H1 (cell line): ENCODE data around the gene FABP7. TPM values are rescaled to one million over a fixed set of nuclear protein-coding genes. Genes with fewer than 3 reads are reported as not detected.

ENCODE experiments used
- E2F6 ChIP-seq: IDR thresholded peaks from 2 replicates; pipeline ENCODE4 v1.6.1; 2012; ENCODE audit warnings: inconsistent platforms
- HDAC2 ChIP-seq, 2 experiments: fragments of 300-600 bp in 1 of 2; sonication (generic) in 1 of 2; IDR thresholded peaks; 2 replicates each; pipeline ENCODE4 v1.6.1; 2011 to 2012; ENCODE audit warnings: low read depth in 2 of 2, low read length in 2 of 2, mild to moderate bottlenecking in 2 of 2, moderate library complexity in 2 of 2, borderline replicate concordance in 1 of 2, inconsistent platforms in 1 of 2
- KDM5A ChIP-seq: fragments of 200-600 bp; IDR thresholded peaks from 2 replicates; pipeline ENCODE4 v1.7.1; 2012; ENCODE audit warnings: mild to moderate bottlenecking, low read length, inconsistent platforms, mixed read lengths
- SIN3A ChIP-seq, 2 experiments: IDR thresholded peaks in 1 of 2; conservative IDR thresholded peaks in 1 of 2; 2 replicates each; pipeline ENCODE4 v1.6.1; 2011 to 2012; ENCODE audit warnings: low read length in 2 of 2, improper control_type of control experiment in 1 of 2, low read depth in 1 of 2, mild to moderate bottlenecking in 1 of 2
- TCF12 ChIP-seq: IDR thresholded peaks from 2 replicates; pipeline ENCODE4 v1.6.1; 2011; ENCODE audit warnings: low read depth, mild to moderate bottlenecking, low read length
- polyA plus RNA-seq, 7 experiments: library from polyadenylated mRNA; depleted of rRNA in 3 of 7; stranded (reverse) in 5 of 7; unstranded in 2 of 7; fragments of >200 nt in 5 of 7; fragments of 200-250 nt in 2 of 7; gene quantifications; 1 replicate in 5 of 7; 2 replicates in 1 of 7; 4 replicates in 1 of 7; pipeline versions ENCODE4 v1.2.1 to v1.2.3, GENCODE V29; 2011 to 2013; ENCODE audit warnings: missing spikeins in 2 of 7, mixed read lengths in 2 of 7
- total RNA-seq: library from RNA; stranded (reverse); fragmentation: NEBNext Ultra II Directional; extraction: Animal tissue kit (Norgen Biotek cat#: 25700); gene quantifications from 2 replicates; pipeline ENCODE4 v1.2.1, GENCODE V29; 2021

Gene FABP7
- total and polyA plus RNA-seq, 2 of the 8 experiments (the other 6 are each of a cell fraction or from before 2014, with no cell fraction given) = 10.6 to 13.1 TPM

DNA sequence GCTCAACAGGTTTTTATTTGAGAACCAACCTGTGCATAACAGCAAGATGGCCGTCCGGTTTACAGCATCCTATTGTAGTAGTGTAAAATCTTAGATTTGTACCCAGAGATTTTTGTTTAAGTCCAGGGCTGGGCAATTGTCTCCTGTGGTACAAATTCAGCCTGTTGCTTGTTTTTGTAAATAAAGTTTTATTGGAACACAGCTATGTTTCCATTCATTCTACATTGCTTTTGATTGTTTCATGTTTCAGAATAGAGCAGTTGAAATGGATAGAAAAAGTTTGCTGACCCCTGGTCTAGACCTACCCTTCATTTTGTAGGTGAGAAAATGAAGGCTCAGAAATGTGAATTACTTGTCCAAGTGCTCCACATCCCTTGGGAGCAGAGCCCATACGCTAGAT, 18.0 kb downstream of the FABP7 start (continued):
- TF ChIP-seq TCF12 = no peak
- no peak for TF ChIP-seq HDAC2 (IDR thresholded peaks at IDR 0.05; ENCODE audit: borderline replicate concordance in 1 of 2, low read depth in 2 of 2, low read length in 2 of 2)
- TF ChIP-seq KDM5A = no peak
- TF ChIP-seq SIN3A (conservative IDR thresholded peaks at IDR 0.05 in 1 of 2, IDR thresholded peaks at IDR 0.05 in 1 of 2; ENCODE audit: low read depth in 1 of 2, low read length in 2 of 2) = no peak
- TF ChIP-seq E2F6 = no peak
